Endothelial cell of umbilical vein (primary cell): ENCODE data around the gene FAM241B. TPM values are rescaled to one million over a fixed set of nuclear protein-coding genes. Genes with fewer than 3 reads are reported as not detected.

Experiments used
- BruUV-seq: library from RNA; stranded (reverse); fragments of 400-500 nt; replicated peaks from 2 replicates; lab custom pipeline; 2021; lab: Mats Ljungman, UMichigan
- CTCF ChIA-PET: fragments of 300-600, 350-600 bp; sonication (Branson Sonifier 250); formaldehyde crosslinking; loops from one replicate; lab custom pipeline; 2021; ENCODE audit warnings: antibody characterized with exemption, inconsistent platforms; lab: Charles Lee
- POLR2A ChIA-PET: fragments of 300-600, 350-600 bp; sonication (Branson Sonifier 250); formaldehyde crosslinking; loops from one replicate; lab custom pipeline; 2021; ENCODE audit warnings: antibody characterized with exemption, inconsistent platforms; lab: Charles Lee
- DNase-seq: peaks from one replicate; pipeline ENCODE4 v3.0.0-alpha.2; 2011; ENCODE audit warnings: low read depth, low spot score
- FAIRE-seq: peaks from 2 replicates; lab custom pipeline; 2011; peaks lifted over from hg19 to GRCh38; lab: Jason Lieb, UNC
- H2AFZ ChIP-seq: 2 replicates; pipeline ENCODE4 v1.6.0; 2012; ENCODE audit warnings: low read depth, low read length, control low read depth, inconsistent platforms
- H3K27ac ChIP-seq: 2 replicates; pipeline ENCODE4 v1.5.1; 2011; ENCODE audit warnings: low read depth, mild to moderate bottlenecking, control low read depth, low read length, moderate library complexity; ENCODE audit not compliant: insufficient read depth
- H3K27me3 ChIP-seq, 2 experiments: 2 replicates each; pipeline versions ENCODE4 v1.6.0 to v1.6.1; 2011; ENCODE audit warnings: low read length in 2 of 2, mixed read lengths in 1 of 2; ENCODE audit not compliant: control insufficient read depth in 2 of 2, insufficient read depth in 2 of 2
- H3K36me3 ChIP-seq, 2 experiments: 2 replicates in 1 of 2; 3 replicates in 1 of 2; pipeline ENCODE4 v1.5.1; 2011; ENCODE audit warnings: low read length in 2 of 2, mild to moderate bottlenecking in 1 of 2, moderate library complexity in 1 of 2; ENCODE audit not compliant: control insufficient read depth in 2 of 2, insufficient read depth in 2 of 2; ENCODE audit errors: extremely low read depth in 1 of 2
- H3K4me1 ChIP-seq: 3 replicates; pipeline ENCODE4 v1.5.1; 2011; ENCODE audit warnings: mild to moderate bottlenecking, low read length; ENCODE audit not compliant: control insufficient read depth, insufficient read depth; ENCODE audit errors: extremely low read depth
- H3K4me2 ChIP-seq: 2 replicates; pipeline ENCODE4 v1.6.1; 2011; ENCODE audit warnings: low read length, control low read depth, mixed read lengths; ENCODE audit not compliant: insufficient read depth
- H3K4me3 ChIP-seq, 3 experiments: fragments of 200-600 bp in 1 of 3; sonication (generic), shearing (Covaris generic) in 1 of 3; replicated peaks in 1 of 3; 2 replicates each; pipeline ENCODE4 v1.5.1; 2011 to 2016; ENCODE audit warnings: control low read depth in 3 of 3, low read length in 3 of 3, mild to moderate bottlenecking in 2 of 3, inconsistent platforms in 1 of 3, low read depth in 1 of 3, moderate library complexity in 1 of 3; ENCODE audit not compliant: insufficient read depth in 1 of 3
- H3K79me2 ChIP-seq: 2 replicates; pipeline ENCODE4 v1.6.0; 2012; ENCODE audit warnings: low read length, inconsistent platforms; ENCODE audit not compliant: control insufficient read depth, insufficient read depth
- H3K9ac ChIP-seq: replicated peaks from 2 replicates; pipeline ENCODE3; 2011; ENCODE audit warnings: low read length, control low read depth; ENCODE audit not compliant: insufficient read depth; ENCODE audit errors: extremely low read depth
- H3K9me1 ChIP-seq: replicated peaks from 3 replicates; pipeline ENCODE4 v1.6.0; 2011; ENCODE audit warnings: mild to moderate bottlenecking, low read length; ENCODE audit not compliant: control insufficient read depth, insufficient read depth; ENCODE audit errors: extremely low read depth
- H3K9me3 ChIP-seq: replicated peaks from 2 replicates; pipeline ENCODE4 v1.5.1; 2012; ENCODE audit warnings: low read length, inconsistent platforms; ENCODE audit not compliant: control insufficient read depth, insufficient read depth
- H4K20me1 ChIP-seq: replicated peaks from 2 replicates; pipeline ENCODE3; 2011; ENCODE audit warnings: mild to moderate bottlenecking, low read length; ENCODE audit not compliant: control insufficient read depth, insufficient read depth; ENCODE audit errors: extremely low read depth
- EZH2 ChIP-seq: IDR thresholded peaks from 2 replicates; pipeline ENCODE4 v1.6.1; 2012; ENCODE audit warnings: borderline replicate concordance, low read depth, mild to moderate bottlenecking, moderate library complexity, low read length, inconsistent platforms; ENCODE audit not compliant: severe bottlenecking
- FOS ChIP-seq: IDR thresholded peaks from 2 replicates; pipeline ENCODE4 v1.6.1; 2011; ENCODE audit warnings: mild to moderate bottlenecking, low read length, moderate library complexity, borderline replicate concordance; ENCODE audit not compliant: insufficient read depth
- GATA2 ChIP-seq: IDR thresholded peaks from 2 replicates; pipeline ENCODE4 v1.7.0; 2011; ENCODE audit warnings: low read depth, mild to moderate bottlenecking, moderate library complexity, mixed read lengths, low read length; ENCODE audit not compliant: insufficient read length, insufficient read depth
- JUN ChIP-seq: IDR thresholded peaks from 2 replicates; pipeline ENCODE4 v1.6.1; 2011; ENCODE audit warnings: borderline replicate concordance, low read depth; ENCODE audit not compliant: insufficient read length, insufficient read depth
- MAX ChIP-seq: IDR thresholded peaks from 2 replicates; pipeline ENCODE4 v1.6.1; 2011; ENCODE audit not compliant: insufficient read depth, insufficient read length
- MYC ChIP-seq: IDR thresholded peaks from one replicate; pipeline ENCODE4 v1.6.1; 2011; ENCODE audit warnings: mild to moderate bottlenecking, low read depth, low read length
- POLR2AphosphoS5 ChIP-seq: IDR thresholded peaks from 2 replicates; pipeline ENCODE4 v1.6.1; 2012; ENCODE audit warnings: low read depth, mild to moderate bottlenecking, control low read depth, low read length, moderate library complexity; ENCODE audit not compliant: insufficient read depth
- dilution Hi-C: fragments of 300-500 bp; cut with MboI; formaldehyde crosslinking; loops from one replicate; pipeline ENCODE4 v1.15.0; 2019; ENCODE audit warnings: low sequenced_read_pairs; ENCODE audit not compliant: extremely low pct_ligation_motif_present
- intact Hi-C: fragments of 100-400 bp; cut with micrococcal nuclease; formaldehyde crosslinking; loops from one replicate; pipeline ENCODE4 v1.10.0; 2022
- polyA plus RNA-seq, 4 experiments: library from polyadenylated mRNA; depleted of rRNA in 3 of 4; stranded (reverse) in 3 of 4; unstranded in 1 of 4; fragments of >200 nt; gene quantifications; 2 replicates each; pipeline versions ENCODE4 v1.2.1 to v1.2.3, GENCODE V29; 2011 to 2012; ENCODE audit warnings: missing spikeins in 1 of 4
- total RNA-seq: library from RNA; stranded (reverse); gene quantifications from 2 replicates; pipeline ENCODE4 v1.2.3, GENCODE V29; 2021

Gene FAM241B
- total and polyA plus RNA-seq, 2 donors (not counting 3 experiments of a cell fraction or from before 2014, with no cell fraction given), result 0.23 TPM; not detected in 1

- Histone ChIP-seq H3K36me3 (no peaks in the 10 kb centered on the region), H3K9ac (no peak overlapping the region), H3K27me3 (peaks cover 7 to 19% of the 10 kb centered on the region in 2 experiments), H3K9me3 (no peaks in the 10 kb centered on the region), H3K4me3 (no peak overlapping the region), H3K9me1 (no peaks in the 10 kb centered on the region), H3K27ac (no peak overlapping the region), H3K4me2 (no peak overlapping the region), H2AFZ (no peak overlapping the region), H3K4me1 (peaks cover 2% of the 10 kb centered on the region), H3K79me2 (no peaks in the 10 kb centered on the region), H4K20me1 (no peaks in the 10 kb centered on the region)
- TF ChIP-seq POLR2AphosphoS5 (no peak), MYC (no peak), EZH2 (no peak), GATA2 (no peak), MAX (no peak), JUN (no peak), FOS (no peak)
- no TSS peak for BruUV-seq
- DNase-seq (no peak), FAIRE-seq (no peak)
- CTCF ChIA-PET, result interaction anchor here (1.0 to 1.9 kb wide), 5 partner anchors 9 to 138 kb away, joined by 3 to 7 read pairs (median 3); no protein-coding TSS in a partner anchor
- dilution Hi-C loops, result no loop called here
- intact Hi-C loops, result no loop called here
- POLR2A ChIA-PET, result no interaction called here
These were observed 23.5 kb downstream of the FAM241B start for GRCh38 chr10:69653561-69653960.
